Mononuclear cell (primary cell): Measurements from ENCODE around the gene SYNC. TPM values are rescaled to one million over a fixed set of nuclear protein-coding genes. Genes with fewer than 3 reads are reported as not detected.
A peak's percentile ranks its signal among the peaks of the same experiment; 100 is the strongest.
"Not testable (repeated sequence)": the region's sequence is repeated elsewhere in the genome, so short reads cannot be mapped to it uniquely, and the experiment has no call there.

Experiments used
- H3K27me3 ChIP-seq: 2 replicates; pipeline ENCODE4 v1.6.0; 2011; ENCODE audit warnings: low read length, control low read depth; ENCODE audit not compliant: insufficient read depth
- H3K4me1 ChIP-seq: 2 replicates; pipeline ENCODE4 v1.5.1; 2011; ENCODE audit warnings: mild to moderate bottlenecking, low read length, control low read depth; ENCODE audit not compliant: insufficient read depth
- H3K4me3 ChIP-seq: 2 replicates; pipeline ENCODE4 v1.5.1; 2011; ENCODE audit warnings: mild to moderate bottlenecking, low read length, moderate library complexity
- H3K9me3 ChIP-seq: 2 replicates; pipeline ENCODE4 v1.5.1; 2011; ENCODE audit warnings: low read depth, mild to moderate bottlenecking, control low read depth, low read length
- total RNA-seq: library from RNA; depleted of rRNA; stranded (reverse); fragments of >200 nt; gene quantifications from one replicate; pipeline ENCODE4 v1.2.3, GENCODE V29; 2012

Gene SYNC
- total RNA-seq, 1 donor, result 0.10 TPM

DNA sequence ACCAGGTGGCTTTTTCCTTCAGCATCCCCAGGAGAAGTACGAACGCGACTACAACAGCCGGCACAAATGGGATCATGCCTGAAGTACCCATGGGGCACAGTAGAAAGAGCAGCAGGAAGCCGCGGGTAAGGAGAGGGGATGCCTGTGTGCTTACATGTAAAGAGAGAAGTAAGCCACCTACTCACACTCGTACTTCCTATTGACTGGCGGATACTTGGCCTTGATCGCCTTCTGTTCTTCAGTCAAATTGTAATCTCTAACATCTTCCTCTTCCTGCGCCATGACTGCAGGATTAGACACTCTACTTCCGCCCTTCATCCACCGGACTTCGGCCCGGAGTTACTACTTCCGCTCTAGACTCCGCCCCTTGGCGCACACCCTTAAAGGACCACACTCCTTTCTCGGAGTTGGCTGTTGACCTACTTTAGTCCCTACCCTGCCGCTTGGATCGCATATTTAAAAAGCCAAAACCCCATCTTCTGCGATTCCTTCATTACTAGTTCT, 52.3 kb downstream of the SYNC start, which contains the start of gene ZBTB8OS:
Gene ZBTB8OS, minus strand, starts transcription at position 303 of the 504 bp plus-strand sequence. Its CDS starts 21 bp downstream, at position 282.
- Histone ChIP-seq H3K4me3 (peak within 1 kb of the TSS; percentile 71), H3K4me1 (peaks cover 45% of the 10 kb centered on the region), H3K9me3 (no peaks in the 10 kb centered on the region), H3K27me3 (no peaks in the 10 kb centered on the region)

DNA sequence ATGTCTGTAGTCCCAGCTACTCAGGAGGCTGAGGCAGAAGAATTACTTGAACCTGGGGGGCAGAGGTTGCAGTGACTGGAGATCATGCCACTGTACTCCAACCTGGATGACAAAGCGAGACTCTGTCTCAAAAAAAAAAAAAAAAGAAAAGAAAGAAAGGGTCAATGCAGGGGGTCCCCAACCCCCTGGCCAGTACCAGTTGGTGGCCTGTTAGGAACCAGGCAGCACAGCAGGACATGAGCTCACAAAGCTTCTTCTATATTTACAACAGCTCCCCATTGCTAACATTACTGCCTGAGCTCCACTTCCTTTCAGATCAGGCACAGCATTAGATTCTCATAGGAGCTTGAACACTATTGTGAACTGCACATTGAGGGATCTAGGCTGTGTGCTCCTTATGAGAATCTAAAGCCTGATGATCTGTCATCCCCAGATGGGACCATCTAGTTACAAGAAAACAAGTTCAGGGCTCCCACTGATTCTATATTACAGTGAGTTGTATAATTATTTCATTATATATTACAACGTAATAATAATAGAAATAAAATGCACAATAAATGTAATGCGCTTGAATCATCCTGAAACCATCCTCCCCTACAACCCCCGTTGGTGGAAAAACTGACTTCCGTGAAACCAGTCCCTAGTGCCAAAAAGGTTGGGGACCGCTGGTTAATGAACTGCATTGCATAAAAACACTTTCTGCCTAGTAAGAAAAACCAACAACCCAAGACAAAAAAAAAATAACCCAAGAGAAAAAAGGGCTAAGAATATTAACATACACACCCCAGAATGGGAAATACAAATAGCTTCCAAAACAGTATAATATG, 55.0 kb downstream of the SYNC start:
- Histone ChIP-seq H3K9me3 (no peaks in the 10 kb centered on the region), H3K4me3 (no peak overlapping the region), H3K27me3 (no peaks in the 10 kb centered on the region), H3K4me1 (peaks cover 31% of the 10 kb centered on the region)

- no peaks in the 10 kb centered on the region for H3K9me3 ChIP-seq
- no peak overlapping the region for H3K4me3 ChIP-seq
- peaks cover 16% of the 10 kb centered on the region for H3K4me1 ChIP-seq
These were observed 58.1 kb downstream of the SYNC start for GRCh38 chr1:32644426-32644825.

GRCh38 chr1:32642292-32642827, 60.2 kb downstream of the SYNC start:
- not testable (repeated sequence) for H3K4me3 ChIP-seq, H3K4me1 ChIP-seq, H3K9me3 ChIP-seq, H3K27me3 ChIP-seq

More at GRCh38 chr1:32644426-32644825, 58.1 kb downstream of the SYNC start:
- H3K27me3 ChIP-seq, result no peaks in the 10 kb centered on the region

- Histone ChIP-seq H3K9me3 (no peaks in the 10 kb centered on the region), H3K4me3 (no peak overlapping the region), H3K27me3 (no peaks in the 10 kb centered on the region), H3K4me1 (peaks cover 5% of the 10 kb centered on the region)
These were observed 63.0 kb downstream of the SYNC start for GRCh38 chr1:32639489-32640075.

- peaks cover 5% of the 10 kb centered on the region for H3K4me1 ChIP-seq
- H3K9me3 ChIP-seq, result no peaks in the 10 kb centered on the region
- H3K27me3 ChIP-seq, result no peaks in the 10 kb centered on the region
- H3K4me3 ChIP-seq, result no peak overlapping the region
These were observed 65.5 kb downstream of the SYNC start for GRCh38 chr1:32636914-32637645.

GRCh38 chr1:32635508-32636277, 66.9 kb downstream of the SYNC start:
- Histone ChIP-seq H3K4me1 (peaks cover 5% of the 10 kb centered on the region), H3K9me3 (no peaks in the 10 kb centered on the region), H3K27me3 (no peaks in the 10 kb centered on the region), H3K4me3 (no peak overlapping the region)

GRCh38 chr1:32632829-32633228, 69.7 kb downstream of the SYNC start:
- Histone ChIP-seq H3K4me1 (peaks cover 6% of the 10 kb centered on the region), H3K9me3 (no peaks in the 10 kb centered on the region), H3K27me3 (no peaks in the 10 kb centered on the region), H3K4me3 (no peak overlapping the region)

DNA sequence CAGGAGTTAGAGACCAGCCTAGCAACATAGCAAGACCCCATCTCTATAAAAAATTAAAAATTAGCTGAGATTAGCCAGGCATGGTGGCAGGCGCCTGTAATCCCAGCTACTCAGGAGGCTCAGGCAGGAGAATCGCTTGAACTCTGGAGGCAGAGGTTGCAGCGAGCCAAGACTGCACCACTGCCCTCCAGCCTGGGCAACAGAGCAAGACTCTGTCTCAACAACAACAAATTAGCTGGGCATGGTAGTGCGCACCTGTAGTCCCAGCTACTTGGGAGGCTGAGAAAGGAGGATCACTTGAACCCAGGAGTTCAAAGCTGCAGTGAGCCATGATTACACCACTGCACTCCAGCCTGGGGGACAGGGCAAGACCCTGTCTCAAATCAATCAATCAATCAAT, 72.4 kb downstream of the SYNC start:
- not testable (repeated sequence) for H3K9me3 ChIP-seq, H3K4me1 ChIP-seq, H3K4me3 ChIP-seq, H3K27me3 ChIP-seq

Other genes starting within 250 kb of the SYNC start
- gene ZBTB8B, start 237.7 kb downstream of the SYNC start, total RNA-seq, result not detected
- 0.21 TPM for gene ZBTB8A, start 163.3 kb downstream of the SYNC start, total RNA-seq
- gene ZBTB8OS, start 52.2 kb downstream of the SYNC start, total RNA-seq, result 34.5 TPM
- 106 TPM for gene RBBP4, start 51.6 kb downstream of the SYNC start, total RNA-seq
- 88.7 TPM for gene YARS1, start 114.6 kb upstream of the SYNC start, total RNA-seq
- 18.5 TPM for gene S100PBP, start 114.9 kb upstream of the SYNC start, total RNA-seq
- 0.10 TPM for gene FNDC5, start 168.1 kb upstream of the SYNC start, total RNA-seq
- not detected for gene HPCA, start 183.7 kb upstream of the SYNC start, total RNA-seq
- gene TMEM54, start 198.6 kb upstream of the SYNC start, total RNA-seq, result not detected